Measurements from ENCODE around the gene ZFAND3. TPM values are rescaled to one million over a fixed set of nuclear protein-coding genes. Genes with fewer than 3 reads are reported as not detected.

Gene ZFAND3
- total and polyA plus RNA-seq, 2 experiments from 2014 or later = 16.9 to 28.2 TPM

DNA sequence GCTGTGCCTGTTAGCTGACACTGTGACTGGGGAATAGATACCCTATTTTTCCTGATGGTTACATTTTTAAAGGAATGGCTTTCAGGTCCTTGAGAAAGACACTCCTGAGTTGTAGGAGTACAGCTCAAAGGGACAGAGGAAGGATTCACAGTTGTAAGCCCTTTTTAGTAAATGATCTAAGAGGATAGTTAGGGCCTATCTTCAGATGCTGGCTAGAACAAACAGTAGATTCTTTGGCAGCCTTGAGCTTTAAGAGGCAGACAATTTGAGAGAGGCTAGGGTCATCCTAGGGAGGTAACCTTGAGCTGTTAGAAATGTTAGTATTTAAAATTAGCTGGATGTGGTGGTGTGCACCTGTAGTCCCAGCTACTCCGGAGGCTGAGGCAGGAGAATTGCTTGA is 111.5 kb downstream of the ZFAND3 start (continued):
- TF ChIP-seq, protein P1, sequence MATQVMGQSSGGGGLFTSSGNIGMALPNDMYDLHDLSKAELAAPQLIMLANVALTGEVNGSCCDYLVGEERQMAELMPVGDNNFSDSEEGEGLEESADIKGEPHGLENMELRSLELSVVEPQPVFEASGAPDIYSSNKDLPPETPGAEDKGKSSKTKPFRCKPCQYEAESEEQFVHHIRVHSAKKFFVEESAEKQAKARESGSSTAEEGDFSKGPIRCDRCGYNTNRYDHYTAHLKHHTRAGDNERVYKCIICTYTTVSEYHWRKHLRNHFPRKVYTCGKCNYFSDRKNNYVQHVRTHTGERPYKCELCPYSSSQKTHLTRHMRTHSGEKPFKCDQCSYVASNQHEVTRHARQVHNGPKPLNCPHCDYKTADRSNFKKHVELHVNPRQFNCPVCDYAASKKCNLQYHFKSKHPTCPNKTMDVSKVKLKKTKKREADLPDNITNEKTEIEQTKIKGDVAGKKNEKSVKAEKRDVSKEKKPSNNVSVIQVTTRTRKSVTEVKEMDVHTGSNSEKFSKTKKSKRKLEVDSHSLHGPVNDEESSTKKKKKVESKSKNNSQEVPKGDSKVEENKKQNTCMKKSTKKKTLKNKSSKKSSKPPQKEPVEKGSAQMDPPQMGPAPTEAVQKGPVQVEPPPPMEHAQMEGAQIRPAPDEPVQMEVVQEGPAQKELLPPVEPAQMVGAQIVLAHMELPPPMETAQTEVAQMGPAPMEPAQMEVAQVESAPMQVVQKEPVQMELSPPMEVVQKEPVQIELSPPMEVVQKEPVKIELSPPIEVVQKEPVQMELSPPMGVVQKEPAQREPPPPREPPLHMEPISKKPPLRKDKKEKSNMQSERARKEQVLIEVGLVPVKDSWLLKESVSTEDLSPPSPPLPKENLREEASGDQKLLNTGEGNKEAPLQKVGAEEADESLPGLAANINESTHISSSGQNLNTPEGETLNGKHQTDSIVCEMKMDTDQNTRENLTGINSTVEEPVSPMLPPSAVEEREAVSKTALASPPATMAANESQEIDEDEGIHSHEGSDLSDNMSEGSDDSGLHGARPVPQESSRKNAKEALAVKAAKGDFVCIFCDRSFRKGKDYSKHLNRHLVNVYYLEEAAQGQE (IDR thresholded peaks at IDR 0.05; ENCODE audit: unreplicated experiment) = no peak
- TF ChIP-seq STAT1 (IDR thresholded peaks at IDR 0.05; ENCODE audit: unreplicated experiment) = no peak

DNA sequence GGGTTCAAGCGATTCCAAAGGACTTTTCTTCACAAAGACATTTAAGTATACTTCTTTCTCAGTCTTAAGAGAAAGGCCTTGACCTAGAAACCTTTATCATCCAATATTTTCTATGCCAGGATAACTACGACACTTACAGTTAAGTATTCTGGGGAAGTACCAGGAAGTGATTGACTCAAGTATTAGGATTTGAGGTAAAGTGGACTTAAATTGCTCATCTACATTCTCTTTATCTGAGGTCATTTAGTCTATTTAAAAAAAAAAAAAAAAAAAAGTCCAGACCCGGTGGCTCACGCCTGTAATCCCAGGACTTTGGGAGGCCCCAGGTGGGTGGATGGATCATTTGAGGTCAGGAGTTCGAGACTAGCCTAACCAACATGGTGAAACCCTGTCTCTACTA is 114.7 kb downstream of the ZFAND3 start:
- no peak for ATAC-seq
- no peak overlapping the region for H3K4me2 ChIP-seq
- H3K27me3 ChIP-seq (ENCODE audit: insufficient read depth) = no peaks in the 10 kb centered on the region
- Mint-ChIP-seq H3K27ac (no peak overlapping the region), H3K27me3 (ENCODE audit: insufficient read depth, low read depth, poor library complexity) (peaks cover 2% of the 10 kb centered on the region), H3K4me3 (no peak overlapping the region), H3K9me3 (no peaks in the 10 kb centered on the region), H3K36me3 (ENCODE audit: low read depth) (no peaks in the 10 kb centered on the region; the same call in 2 of the 3 replicates), H3K4me1 (peaks cover 28% of the 10 kb centered on the region)
- H4K20me1 ChIP-seq (replicated peaks; ENCODE audit: insufficient read depth) = peaks cover 6% of the 10 kb centered on the region
- no peak overlapping the region for H3K27ac ChIP-seq (ENCODE audit: low read depth)
- H3K79me2 ChIP-seq (replicated peaks; ENCODE audit: insufficient read depth) = peaks cover 17% of the 10 kb centered on the region; the same call in 1 of the 2 replicates
- no peaks in the 10 kb centered on the region for H3F3A ChIP-seq (replicated peaks; ENCODE audit: low read depth)
- no peaks in the 10 kb centered on the region for H3K9me2 ChIP-seq (ENCODE audit: insufficient read depth)
- peaks cover 23% of the 10 kb centered on the region for H3K4me1 ChIP-seq (ENCODE audit: insufficient read depth)
- no peak overlapping the region for H3K4me3 ChIP-seq
- no peaks in the 10 kb centered on the region for H3K36me3 ChIP-seq (ENCODE audit: insufficient read depth)
- DNase-seq (ENCODE audit: low spot score) = no peak
- H2AFZ ChIP-seq = no peak overlapping the region
- TF ChIP-seq EZH2 (IDR thresholded peaks at IDR 0.05; ENCODE audit: low read depth, unreplicated experiment) (no peak), ETS1 (IDR thresholded peaks at IDR 0.05) (no peak), CREB1 (CRISPR knock-in tag; IDR thresholded peaks at IDR 0.05; ENCODE audit: low read depth) (no peak), ZNF114 (CRISPR knock-in tag; IDR thresholded peaks at IDR 0.05) (no peak), JUNB (IDR thresholded peaks at IDR 0.05; ENCODE audit: unreplicated experiment) (no peak), CTCF (conservative IDR thresholded peaks at IDR 0.05; ENCODE audit: low read depth in 2 of 2) (no peak), POLR2AphosphoS5 (IDR thresholded peaks at IDR 0.05; ENCODE audit: low read depth) (no peak), STAT1 (IDR thresholded peaks at IDR 0.05; ENCODE audit: unreplicated experiment) (no peak), EZH2phosphoT487 (IDR thresholded peaks at IDR 0.05; ENCODE audit: unreplicated experiment) (no peak), NANOG (IDR thresholded peaks at IDR 0.05; ENCODE audit: borderline replicate concordance) (no peak)
- TF ChIP-seq, protein P1 (IDR thresholded peaks at IDR 0.05; ENCODE audit: unreplicated experiment) = no peak

All from GM23338 (cell line).